Activated CD4-positive, alpha-beta T cell treated with anti-CD3 and anti-CD28 coated beads for 24 hours (primary cell): ENCODE data around the gene PRND.
"Not testable (repeated sequence)": the region's sequence is repeated elsewhere in the genome, so short reads cannot be mapped to it uniquely, and the experiment has no call there.

Experiments
- DNase-seq, 2 donors: peaks; one replicate each; pipeline ENCODE4 v3.0.0-alpha.2; 2020; ENCODE audit warnings: low read depth in 2 of 2

PRND gene

DNA sequence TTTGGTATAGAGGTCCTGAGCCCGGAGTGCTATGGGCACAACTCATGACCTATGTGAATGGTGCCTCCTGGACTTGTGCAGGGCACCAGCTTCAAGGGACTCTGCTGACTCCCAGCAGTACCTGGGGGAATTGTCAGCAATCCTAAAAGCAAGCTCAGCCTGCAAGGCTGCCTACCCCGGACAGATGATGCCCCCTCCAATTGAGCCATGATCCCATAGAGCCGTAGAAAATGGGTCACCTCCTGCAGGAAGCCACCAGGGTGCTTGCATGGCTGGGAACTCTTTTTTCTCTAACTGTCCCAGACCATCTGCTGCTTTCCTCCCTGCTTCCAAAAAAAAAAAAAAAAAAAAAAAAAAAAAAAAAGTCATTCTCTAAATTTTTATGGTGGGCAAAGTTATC lies 12.9 kb upstream of the PRND start:
- DNase-seq = no peak

- DNase-seq = no peak
Measured at GRCh38 chr20:4709261-4710105, 12.2 kb upstream of the PRND start.

GRCh38 chr20:4710106-4710475 lies 11.6 kb upstream of the PRND start:
- no peak for DNase-seq

- no peak for DNase-seq
Measured at GRCh38 chr20:4711511-4711910, 10.2 kb upstream of the PRND start.

- DNase-seq = no peak
Measured at GRCh38 chr20:4713401-4713800, 8.3 kb upstream of the PRND start.

GRCh38 chr20:4714818-4715217 lies 6.9 kb upstream of the PRND start:
- DNase-seq = no peak

DNA sequence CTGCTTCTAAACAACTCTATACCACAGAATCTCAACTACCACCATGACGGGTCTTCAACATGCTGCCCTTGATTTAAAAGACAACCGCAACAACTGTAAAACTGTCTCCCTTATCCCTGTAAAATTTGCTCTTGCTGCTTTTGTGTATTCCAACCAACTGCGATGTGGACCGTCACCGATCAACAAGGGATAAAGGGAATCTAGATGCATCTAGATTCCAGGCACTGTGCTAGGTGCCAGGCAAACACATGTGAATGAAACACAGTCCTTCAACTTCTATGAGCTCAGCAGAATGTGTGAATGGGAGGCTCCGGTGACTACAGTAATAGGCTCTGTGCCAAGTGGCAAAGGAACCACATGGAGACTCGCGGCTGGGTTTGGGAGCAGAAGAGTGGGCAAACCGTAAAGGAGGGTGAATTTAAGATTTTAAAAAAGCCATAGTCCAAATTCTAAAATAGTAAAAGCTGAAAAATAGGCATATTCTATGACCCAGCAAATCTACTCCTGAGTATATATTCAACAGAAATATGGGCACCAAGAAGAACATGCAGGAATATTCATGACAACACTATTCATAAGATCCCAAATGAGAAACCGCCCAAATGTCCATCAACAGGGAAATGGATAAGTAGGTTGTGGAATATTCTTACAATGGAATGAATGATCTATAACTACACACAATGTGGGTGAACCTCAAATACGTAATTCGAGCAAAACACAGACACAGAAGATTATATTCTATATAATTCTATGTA lies 3.7 kb upstream of the PRND start:
- no peak for DNase-seq

- no peak for DNase-seq
Measured at GRCh38 chr20:4719190-4719589, 2.5 kb upstream of the PRND start.

DNA sequence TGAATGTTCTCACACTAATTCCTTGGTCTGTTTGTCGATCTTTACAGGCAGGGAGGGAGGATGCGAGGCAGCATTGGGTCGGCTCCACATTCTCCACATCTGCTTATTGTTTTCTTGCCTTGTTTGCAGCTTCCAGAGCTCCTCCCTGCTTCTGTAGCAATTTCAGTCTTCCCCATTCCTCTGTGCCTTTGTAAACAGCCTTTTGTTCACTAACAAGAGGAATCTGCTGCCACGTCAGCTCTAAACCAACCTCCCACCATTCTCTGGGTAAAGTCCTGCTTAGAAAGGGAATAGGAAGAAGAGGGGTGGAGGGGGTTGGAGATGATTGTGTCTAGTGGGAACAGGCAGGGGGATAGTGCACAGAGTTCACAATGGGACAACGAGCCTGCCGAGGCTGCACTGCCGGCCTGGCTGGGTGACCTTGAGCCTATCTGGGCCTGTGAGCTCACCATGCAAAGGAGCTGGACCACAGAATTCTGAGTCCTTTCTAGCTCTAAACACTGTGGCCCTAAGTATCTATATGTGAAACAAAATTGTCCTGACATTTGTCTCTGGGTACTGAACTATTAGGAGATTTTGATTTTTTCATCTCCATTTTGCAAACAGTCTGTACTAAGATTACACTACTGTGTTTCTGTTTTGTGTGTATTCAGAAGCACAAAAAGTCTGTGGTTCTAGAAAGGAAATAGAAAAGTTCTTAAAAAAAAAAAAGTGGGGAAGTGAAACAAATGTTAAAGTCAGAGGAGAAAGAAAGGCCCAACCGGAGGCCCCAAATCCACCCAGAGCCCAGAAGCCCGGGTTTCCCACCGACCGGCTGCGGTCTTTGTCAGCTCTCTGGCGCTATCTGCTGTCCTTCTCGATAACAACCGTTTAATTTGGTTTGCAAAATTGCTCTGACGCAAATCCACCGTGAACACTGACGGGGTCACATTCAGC lies 1.4 kb upstream of the PRND start:
- peak; percentile 54 to 64 for DNase-seq

- DNase-seq = no peak
Measured at GRCh38 chr20:4720977-4721349, 746 bp upstream of the PRND start.

GRCh38 chr20:4722571-4722970 lies 862 bp downstream of the PRND start:
- DNase-seq = no peak

DNA sequence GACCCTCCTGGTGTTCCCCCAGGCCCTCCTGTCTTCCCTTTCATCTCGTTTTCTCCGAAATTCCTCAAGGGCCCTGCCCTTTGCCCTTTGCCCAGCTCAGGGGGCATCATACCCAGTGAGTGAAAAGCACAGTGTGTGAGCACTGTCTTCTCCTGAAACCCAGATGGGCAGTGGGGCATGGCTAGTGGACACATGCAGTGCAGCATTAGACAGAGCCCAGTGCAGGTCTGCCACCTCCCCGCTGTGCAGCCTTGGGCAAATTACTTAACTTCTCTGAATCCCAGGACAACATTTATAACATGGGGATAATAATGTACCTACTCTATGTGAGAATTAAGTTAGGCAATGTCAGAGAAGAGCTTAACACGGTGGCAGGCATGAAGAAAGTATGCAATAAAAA lies 1.3 kb downstream of the PRND start:
- DNase-seq = no peak

GRCh38 chr20:4723553-4723952 lies 1.8 kb downstream of the PRND start:
- DNase-seq = not testable (repeated sequence)

DNA sequence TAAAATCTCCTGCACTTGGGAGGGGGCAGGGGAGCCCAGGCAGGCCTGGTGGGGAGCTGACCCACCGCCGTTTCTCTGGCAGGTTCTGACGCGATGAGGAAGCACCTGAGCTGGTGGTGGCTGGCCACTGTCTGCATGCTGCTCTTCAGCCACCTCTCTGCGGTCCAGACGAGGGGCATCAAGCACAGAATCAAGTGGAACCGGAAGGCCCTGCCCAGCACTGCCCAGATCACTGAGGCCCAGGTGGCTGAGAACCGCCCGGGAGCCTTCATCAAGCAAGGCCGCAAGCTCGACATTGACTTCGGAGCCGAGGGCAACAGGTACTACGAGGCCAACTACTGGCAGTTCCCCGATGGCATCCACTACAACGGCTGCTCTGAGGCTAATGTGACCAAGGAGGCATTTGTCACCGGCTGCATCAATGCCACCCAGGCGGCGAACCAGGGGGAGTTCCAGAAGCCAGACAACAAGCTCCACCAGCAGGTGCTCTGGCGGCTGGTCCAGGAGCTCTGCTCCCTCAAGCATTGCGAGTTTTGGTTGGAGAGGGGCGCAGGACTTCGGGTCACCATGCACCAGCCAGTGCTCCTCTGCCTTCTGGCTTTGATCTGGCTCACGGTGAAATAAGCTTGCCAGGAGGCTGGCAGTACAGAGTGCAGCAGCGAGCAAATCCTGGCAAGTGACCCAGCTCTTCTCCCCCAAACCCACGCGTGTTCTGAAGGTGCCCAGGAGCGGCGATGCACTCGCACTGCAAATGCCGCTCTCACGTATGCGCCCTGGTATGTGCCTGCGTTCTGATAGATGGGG lies 3.0 kb downstream of the PRND start:
- no peak for DNase-seq

- DNase-seq = no peak
Measured at GRCh38 chr20:4725263-4725550, 3.5 kb downstream of the PRND start.

DNA sequence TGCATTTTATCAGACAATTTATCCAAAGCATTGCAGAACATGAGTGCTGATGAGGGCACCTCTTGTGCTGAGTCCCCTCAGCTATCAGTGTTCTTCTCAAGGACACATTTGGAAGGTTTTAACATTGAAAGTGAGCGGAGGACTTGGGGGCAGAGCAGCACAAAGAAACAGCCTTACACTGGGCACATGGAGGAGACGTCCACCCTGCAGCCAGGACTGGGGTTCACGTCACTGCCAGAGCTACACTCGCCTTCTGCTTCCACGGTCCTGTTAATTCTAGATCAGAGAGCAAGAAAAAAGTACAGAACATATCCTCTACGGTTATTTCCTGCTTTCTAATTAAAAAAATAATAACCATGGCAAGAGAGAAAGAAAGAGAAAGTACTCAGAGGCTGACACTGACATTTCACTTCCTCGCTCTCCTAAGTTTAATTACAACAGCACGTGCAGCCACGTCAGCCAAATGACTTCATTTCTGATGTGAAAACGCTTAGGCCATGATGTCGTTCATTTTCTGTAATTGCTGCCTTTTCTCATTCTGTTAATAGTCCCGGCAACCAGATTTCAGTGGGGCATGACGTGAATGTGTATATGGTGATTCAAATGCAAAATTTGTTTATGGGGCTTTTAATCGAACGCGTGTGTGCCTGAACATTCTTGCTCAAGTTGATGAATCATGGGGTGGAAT lies 5.1 kb downstream of the PRND start:
- peak in 1 of 2 donors; percentile 15 for DNase-seq

- no peak for DNase-seq
Measured at GRCh38 chr20:4728120-4728760, 6.5 kb downstream of the PRND start.

GRCh38 chr20:4729265-4729664 lies 7.6 kb downstream of the PRND start:
- no peak for DNase-seq

- DNase-seq = no peak
Measured at GRCh38 chr20:4730780-4731179, 9.1 kb downstream of the PRND start.

DNA sequence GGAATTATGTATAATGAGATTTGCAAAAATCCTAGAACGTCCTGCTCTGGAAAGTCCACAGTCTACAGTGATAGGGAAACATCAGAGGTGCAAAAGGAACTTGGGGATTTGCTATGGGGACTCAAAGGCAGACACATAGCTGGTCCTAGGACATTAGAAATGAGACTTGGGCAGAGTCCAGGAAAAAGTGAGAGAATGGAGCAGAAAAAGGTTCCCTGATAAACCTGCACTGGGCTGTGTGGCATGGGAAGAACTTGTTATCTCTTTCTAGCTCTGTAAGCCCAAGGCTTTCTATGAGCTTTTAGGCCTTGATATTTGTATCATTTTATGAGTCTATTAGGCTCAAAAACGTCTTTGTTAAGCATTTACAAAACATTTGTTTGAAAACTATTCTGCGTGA lies 15.2 kb downstream of the PRND start:
- no peak for DNase-seq
